ENCODE data around the gene PDLIM7.
"Not testable (repeated sequence)": the region's sequence is repeated elsewhere in the genome, so short reads cannot be mapped to it uniquely, and the experiment has no call there.

Gene PDLIM7

DNA sequence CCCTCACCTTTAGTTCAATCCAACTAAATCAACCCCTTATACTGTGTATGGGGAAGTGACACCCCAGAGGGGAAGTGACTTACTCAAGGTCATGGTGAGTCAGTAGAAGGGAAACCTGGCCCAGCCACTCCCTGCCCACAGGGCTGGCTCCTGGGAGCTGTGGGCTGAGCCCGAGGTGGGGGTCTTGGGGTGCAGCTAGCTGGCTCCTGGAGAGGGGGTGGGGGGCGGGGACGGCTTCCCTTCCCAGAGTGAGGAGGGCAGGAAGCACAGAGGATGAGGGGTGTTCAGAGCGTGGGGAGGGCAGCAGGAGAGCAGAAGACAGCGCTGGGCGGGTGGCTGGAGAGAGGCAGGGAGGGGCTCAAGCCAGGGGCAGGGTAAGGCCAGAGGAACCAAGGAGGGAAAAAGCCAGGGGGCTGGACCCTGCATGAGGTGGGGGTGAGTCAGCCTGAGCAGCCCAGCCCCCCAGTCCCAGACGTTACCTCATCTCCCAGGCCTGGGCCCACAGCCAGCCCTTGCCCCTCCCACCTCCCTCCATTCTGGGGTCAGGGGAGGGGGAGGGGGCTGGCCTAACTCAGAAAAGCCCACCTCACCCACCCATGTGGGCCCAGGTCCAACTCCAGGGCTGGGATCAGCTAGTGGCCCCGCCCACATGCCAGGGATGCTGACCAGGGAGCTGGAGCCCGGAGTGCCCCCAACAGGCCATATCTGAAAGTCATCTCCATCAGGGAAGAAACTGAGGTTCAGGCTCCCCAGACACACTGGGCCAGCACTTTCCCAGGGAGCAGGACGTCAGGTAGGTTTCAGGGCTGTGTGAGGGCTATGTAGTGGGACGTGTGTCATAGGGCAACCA is 2.8 kb downstream of the PDLIM7 start:
- H3K4me1 Mint-ChIP-seq (ENCODE audit: low read depth) = peaks cover 28% of the 10 kb centered on the region
- H3K36me3 Mint-ChIP-seq (ENCODE audit: low read depth) = peaks cover 18% of the 10 kb centered on the region
- H3K27me3 Mint-ChIP-seq (ENCODE audit: low read depth) = peaks cover 10% of the 10 kb centered on the region
- DNase-seq (ENCODE audit: low spot score) = peak; percentile 35
- H3K9me3 Mint-ChIP-seq = no peaks in the 10 kb centered on the region
- peak overlapping the region; percentile 26 for H3K4me3 Mint-ChIP-seq
- H3K27ac Mint-ChIP-seq = peak overlapping the region; percentile 77

DNA sequence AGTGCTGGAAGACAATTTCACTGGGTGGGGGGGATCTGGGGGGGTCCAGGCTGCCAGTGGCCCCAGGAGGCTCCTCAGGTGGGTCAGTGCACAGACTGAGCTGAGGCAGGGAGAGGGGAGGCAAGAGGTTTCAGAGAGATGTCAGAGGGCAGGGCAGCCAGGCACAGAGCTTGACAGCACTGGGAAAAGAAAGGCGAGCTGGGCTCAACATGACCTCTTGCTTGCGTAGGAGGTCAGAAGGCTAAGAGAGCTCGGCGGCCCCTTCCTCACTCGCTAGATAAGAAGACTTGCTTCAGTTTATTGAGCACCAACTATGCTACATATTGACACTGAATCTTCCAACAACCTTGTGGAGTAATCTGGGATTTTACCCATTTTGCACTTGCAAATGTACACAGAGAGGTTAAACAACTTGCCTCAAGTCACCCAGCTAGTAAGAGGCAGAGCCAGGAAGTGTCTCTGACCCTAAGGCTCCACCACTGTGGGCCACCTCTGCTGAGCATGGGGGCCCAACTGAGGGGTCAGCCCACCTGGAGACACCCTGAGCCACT is 3.5 kb downstream of the PDLIM7 start:
- Mint-ChIP-seq H3K9me3 (no peaks in the 10 kb centered on the region), H3K4me1 (ENCODE audit: low read depth) (peaks cover 28% of the 10 kb centered on the region), H3K27ac (peak overlapping the region; percentile 77), H3K36me3 (ENCODE audit: low read depth) (peaks cover 18% of the 10 kb centered on the region), H3K27me3 (ENCODE audit: low read depth) (peaks cover 8% of the 10 kb centered on the region), H3K4me3 (no peak overlapping the region)
- no peak for DNase-seq (ENCODE audit: low spot score)

DNA sequence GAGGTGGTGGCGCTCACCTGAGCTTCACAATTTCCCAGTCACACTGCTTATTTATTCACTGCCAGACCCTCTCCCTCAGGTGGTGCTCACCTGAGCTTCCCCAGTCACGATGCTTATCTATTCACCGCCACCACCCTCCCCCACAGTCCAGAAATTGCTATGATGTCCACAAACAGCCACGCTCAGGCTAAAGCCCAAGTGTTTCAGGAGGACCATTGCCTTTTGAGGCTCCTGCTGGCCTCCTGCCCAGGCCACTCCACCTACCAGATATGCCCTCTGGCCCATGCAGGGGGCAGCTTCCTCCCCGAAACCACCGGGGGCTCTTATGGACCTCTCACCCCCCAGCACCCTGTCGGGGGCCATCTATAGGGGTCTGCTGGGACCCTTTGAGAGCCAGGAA is 4.6 kb downstream of the PDLIM7 start:
- H3K9me3 Mint-ChIP-seq = no peaks in the 10 kb centered on the region
- no peak overlapping the region for H3K4me3 Mint-ChIP-seq
- peaks cover 18% of the 10 kb centered on the region for H3K36me3 Mint-ChIP-seq (ENCODE audit: low read depth)
- peaks cover 20% of the 10 kb centered on the region for H3K4me1 Mint-ChIP-seq (ENCODE audit: low read depth)
- DNase-seq (ENCODE audit: low spot score) = no peak
- no peaks in the 10 kb centered on the region for H3K27me3 Mint-ChIP-seq (ENCODE audit: low read depth)
- H3K27ac Mint-ChIP-seq = peak overlapping the region; percentile 16

DNA sequence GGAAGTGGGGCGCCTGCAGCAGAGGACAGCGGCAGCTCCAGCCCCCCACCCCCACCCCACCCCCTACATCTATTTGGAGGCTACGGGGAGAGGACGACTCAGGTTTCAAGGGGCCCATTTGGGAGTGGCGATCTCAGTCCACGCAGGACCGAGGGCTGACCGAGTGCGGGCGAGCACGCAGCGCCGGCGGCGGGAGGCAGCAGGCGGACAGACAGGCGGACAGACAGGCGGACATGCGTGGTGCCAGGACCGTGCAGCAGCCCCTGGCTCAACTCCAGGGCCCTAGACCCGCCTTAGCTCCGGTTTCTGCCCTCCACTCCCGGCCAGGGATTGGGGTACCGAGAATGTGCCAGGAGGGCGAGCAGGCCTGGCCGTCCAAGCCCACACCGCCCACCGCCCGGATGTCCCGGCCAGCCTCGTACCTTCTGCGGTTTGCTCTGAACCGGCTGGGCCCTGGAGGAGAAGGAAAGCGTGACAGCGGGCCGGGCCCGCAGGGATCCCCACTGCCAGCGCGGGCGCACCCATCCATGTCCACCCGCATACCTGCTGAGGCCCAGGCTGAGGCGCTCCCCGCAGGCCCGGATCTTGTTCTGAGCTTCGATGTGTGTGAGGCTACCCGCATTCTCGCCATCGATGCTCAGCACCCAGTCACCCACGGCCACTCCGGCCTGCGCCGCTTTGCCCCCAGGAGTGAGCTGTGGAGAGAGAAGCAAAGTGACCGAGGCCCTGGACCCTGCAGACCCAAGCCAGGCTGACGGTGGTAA is 5.2 kb downstream of the PDLIM7 start:
- Mint-ChIP-seq H3K4me1 (ENCODE audit: low read depth) (peaks cover 19% of the 10 kb centered on the region), H3K4me3 (no peak overlapping the region), H3K27ac (peak overlapping the region; percentile 16), H3K27me3 (ENCODE audit: low read depth) (no peaks in the 10 kb centered on the region), H3K9me3 (no peaks in the 10 kb centered on the region), H3K36me3 (ENCODE audit: low read depth) (peaks cover 21% of the 10 kb centered on the region)
- no peak for DNase-seq (ENCODE audit: low spot score)

DNA sequence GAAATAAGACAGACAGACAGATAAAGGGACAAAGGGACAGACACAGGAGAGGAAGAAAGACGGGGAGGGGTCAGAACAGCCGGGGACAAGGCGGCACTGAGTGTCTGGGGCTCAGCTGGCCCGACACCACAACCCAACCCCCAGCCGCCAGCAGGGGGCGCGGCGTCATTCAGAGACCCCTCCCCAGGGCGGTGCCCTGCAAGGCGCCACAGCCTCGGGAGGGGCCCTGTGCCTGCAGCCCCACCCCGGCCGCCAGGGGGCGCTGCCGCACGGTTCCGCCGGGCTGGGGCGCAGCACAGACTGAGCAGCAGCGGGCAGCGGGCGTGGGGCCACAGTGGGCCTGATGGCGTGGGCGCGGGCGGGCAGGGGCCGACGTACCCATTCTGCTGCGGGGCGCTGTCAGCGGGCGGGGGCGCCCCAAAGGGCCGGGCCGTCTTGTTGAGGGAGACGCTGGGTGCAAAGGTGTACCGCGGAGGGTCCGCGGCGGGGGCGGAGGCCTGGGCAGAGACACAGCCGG is 5.9 kb downstream of the PDLIM7 start:
- Mint-ChIP-seq H3K9me3 (no peaks in the 10 kb centered on the region), H3K27me3 (ENCODE audit: low read depth) (no peaks in the 10 kb centered on the region), H3K27ac (peak overlapping the region; percentile 20), H3K4me3 (no peak overlapping the region), H3K36me3 (ENCODE audit: low read depth) (peaks cover 22% of the 10 kb centered on the region), H3K4me1 (ENCODE audit: low read depth) (peaks cover 19% of the 10 kb centered on the region)
- no peak for DNase-seq (ENCODE audit: low spot score)

DNA sequence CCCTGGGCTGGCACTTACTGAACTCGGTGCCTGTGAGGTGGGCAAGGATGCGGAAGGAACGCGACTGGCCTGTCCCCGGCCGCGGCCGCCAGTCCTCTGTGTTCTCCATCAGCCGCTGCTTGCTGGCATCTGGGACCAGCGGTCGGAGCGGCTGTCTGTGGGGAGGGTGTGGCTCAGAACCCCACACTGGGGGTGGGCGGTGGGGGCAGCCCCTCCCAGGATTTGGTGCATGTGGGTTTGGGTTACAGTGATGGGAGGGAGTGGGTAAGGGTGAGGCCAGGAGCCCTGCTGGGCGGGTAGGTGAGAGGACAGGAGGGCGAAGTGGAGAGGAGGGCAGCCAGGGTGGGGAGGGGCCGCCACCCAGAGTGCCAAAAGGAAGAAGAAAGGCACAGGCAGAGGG is 6.4 kb downstream of the PDLIM7 start:
- Mint-ChIP-seq H3K27ac (peak overlapping the region; percentile 20), H3K4me1 (ENCODE audit: low read depth) (peaks cover 16% of the 10 kb centered on the region), H3K4me3 (no peak overlapping the region), H3K9me3 (no peaks in the 10 kb centered on the region), H3K36me3 (ENCODE audit: low read depth) (peaks cover 22% of the 10 kb centered on the region), H3K27me3 (ENCODE audit: low read depth) (no peaks in the 10 kb centered on the region)
- no peak for DNase-seq (ENCODE audit: low spot score)

DNA sequence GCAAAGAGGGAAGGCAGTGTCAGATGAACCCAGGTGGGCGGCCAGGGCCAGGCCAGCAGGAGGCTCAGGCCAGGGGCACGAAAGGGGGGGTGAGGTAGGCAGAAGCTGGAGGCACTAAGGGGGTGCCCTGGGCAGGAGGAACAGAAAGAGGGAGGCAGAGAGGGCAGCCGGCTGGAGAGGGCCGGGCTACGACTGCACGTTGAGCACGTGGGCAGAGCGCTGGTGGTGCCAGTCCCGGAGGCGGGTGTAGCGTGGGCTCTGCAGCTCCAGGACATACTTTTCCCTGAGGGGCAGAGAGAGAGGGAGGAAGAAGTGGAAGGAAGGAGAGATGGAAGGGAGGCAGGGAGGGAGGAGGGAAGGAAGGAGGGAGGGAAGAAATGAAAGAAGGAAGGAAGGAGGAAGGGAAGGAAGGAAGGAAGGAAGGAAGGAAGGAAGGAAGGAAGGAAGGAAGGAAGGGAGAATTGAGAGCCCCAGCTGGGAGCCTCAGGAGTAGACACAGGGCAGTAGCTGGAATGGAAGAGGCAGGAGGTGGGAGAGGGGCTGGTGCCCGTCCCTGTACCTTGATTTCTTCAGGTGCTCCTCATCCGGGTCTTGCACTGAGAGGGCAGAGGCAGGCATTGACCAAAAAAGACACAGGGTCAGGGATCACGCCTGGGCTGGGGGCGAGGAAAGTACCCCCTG is 7.0 kb downstream of the PDLIM7 start:
- peak overlapping the region; percentile 41 for H3K27ac Mint-ChIP-seq
- H3K27me3 Mint-ChIP-seq (ENCODE audit: low read depth) = no peaks in the 10 kb centered on the region
- peaks cover 12% of the 10 kb centered on the region for H3K4me1 Mint-ChIP-seq (ENCODE audit: low read depth)
- peaks cover 22% of the 10 kb centered on the region for H3K36me3 Mint-ChIP-seq (ENCODE audit: low read depth)
- no peak for DNase-seq (ENCODE audit: low spot score)
- no peak overlapping the region for H3K4me3 Mint-ChIP-seq
- H3K9me3 Mint-ChIP-seq = no peaks in the 10 kb centered on the region

DNA sequence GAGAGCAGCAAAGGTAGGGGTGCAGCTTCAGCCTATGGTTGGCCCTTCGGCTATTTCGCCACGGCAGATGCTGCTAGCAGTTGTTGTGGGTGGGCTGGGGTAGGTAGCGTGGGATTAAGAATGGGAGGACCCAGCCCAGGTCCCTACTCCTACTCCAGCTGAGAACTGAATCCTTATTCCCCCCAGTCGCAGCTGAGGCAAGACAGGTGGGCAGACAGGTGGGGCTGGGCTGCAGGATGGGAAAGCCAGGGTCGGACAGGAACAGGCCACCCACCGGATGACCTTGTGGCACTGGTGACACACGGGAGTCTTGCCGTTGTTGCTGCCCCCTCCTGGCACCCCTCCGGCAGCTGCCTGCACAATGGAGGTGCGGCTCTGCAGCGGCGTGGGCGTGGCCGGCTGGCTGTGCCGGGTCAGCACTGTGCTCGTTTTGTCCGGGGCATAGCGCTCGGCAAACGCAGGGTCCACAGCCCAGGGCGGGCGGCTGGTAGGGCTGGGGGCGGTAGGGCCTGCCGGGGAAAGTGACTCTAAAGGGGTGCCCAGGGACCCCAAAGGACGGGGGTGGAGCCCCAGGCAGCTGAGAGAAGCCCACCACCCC is 8.2 kb downstream of the PDLIM7 start:
- Mint-ChIP-seq H3K36me3 (ENCODE audit: low read depth) (peaks cover 26% of the 10 kb centered on the region), H3K27me3 (ENCODE audit: low read depth) (no peaks in the 10 kb centered on the region), H3K9me3 (no peaks in the 10 kb centered on the region), H3K4me1 (ENCODE audit: low read depth) (peaks cover 7% of the 10 kb centered on the region), H3K27ac (no peak overlapping the region), H3K4me3 (no peak overlapping the region)
- no peak for DNase-seq (ENCODE audit: low spot score)

DNA sequence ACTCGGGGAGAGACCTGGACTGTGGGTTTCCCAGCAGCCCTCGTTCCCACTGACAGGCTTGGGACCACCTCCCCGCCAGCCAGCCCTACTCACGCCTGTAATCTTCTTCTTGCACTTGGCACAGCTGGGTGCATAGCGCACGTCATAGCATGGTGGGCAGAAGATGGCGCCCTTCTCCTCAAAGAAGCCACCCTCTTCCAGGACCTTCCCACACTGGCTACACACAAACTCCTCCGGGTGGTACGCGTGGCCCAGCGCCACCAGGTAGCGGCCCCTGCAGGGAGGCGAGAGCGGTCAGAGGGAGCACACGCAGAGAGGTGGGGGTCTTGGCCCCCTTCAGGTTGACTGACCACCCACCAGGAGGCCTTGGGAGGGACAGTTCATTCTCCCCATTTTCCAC is 9.4 kb downstream of the PDLIM7 start:
- Mint-ChIP-seq H3K36me3 (ENCODE audit: low read depth) (peaks cover 26% of the 10 kb centered on the region), H3K4me3 (no peak overlapping the region), H3K27ac (no peak overlapping the region)

DNA sequence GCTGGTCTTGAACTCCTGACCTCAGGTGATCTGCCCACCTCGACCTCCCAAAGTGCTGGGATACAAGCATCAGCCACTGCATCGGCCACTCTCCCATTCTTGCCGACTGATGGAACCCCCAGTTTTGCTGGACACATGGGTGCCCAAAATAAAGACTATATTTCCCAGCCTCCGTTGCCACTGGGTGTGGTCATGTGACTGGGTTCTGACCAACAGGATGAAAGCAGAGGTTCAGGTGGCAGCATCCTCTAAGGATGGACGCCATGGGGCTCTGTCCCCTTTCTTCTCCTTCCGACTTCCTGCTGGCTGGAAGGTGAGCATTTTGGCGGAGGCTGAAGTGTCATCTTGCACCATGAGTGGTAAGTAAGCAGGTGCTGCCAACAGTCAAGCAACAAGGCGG is 10.3 kb downstream of the PDLIM7 start:
- no peak for DNase-seq (ENCODE audit: low spot score)
- Mint-ChIP-seq H3K9me3 (no peaks in the 10 kb centered on the region), H3K27ac (no peak overlapping the region), H3K4me1 (ENCODE audit: low read depth) (no peaks in the 10 kb centered on the region), H3K27me3 (ENCODE audit: low read depth) (no peaks in the 10 kb centered on the region), H3K36me3 (ENCODE audit: low read depth) (peaks cover 25% of the 10 kb centered on the region), H3K4me3 (no peak overlapping the region)

More for the DNA sequence above, 9.4 kb downstream of the PDLIM7 start:
- Mint-ChIP-seq H3K27me3 (ENCODE audit: low read depth) (no peaks in the 10 kb centered on the region), H3K9me3 (no peaks in the 10 kb centered on the region), H3K4me1 (ENCODE audit: low read depth) (peaks cover 2% of the 10 kb centered on the region)
- no peak for DNase-seq (ENCODE audit: low spot score)

DNA sequence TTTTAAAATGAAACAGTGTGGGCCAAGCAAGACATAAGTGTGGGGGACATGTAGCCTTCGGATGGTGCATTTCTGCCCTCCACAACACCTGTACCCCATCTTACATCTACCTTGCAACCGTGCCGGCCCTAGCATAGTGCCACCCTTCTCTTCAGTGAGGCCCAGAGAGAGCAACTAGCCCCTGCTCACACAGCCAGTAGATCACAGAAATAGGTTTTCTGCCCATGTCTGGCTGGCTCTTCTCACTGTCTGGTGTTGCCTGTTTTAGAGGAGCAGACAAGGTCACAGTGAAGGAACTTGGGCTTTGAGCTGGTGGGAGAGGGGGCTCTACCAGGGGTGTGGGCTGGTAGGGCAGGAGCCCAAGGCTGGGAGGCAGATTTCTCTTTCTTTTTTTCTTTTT is 11.1 kb downstream of the PDLIM7 start:
- Mint-ChIP-seq H3K4me1 (ENCODE audit: low read depth) (no peaks in the 10 kb centered on the region), H3K36me3 (ENCODE audit: low read depth) (peaks cover 24% of the 10 kb centered on the region), H3K4me3 (no peak overlapping the region), H3K9me3 (no peaks in the 10 kb centered on the region), H3K27me3 (ENCODE audit: low read depth) (no peaks in the 10 kb centered on the region), H3K27ac (no peak overlapping the region)
- DNase-seq (ENCODE audit: low spot score) = no peak

DNA sequence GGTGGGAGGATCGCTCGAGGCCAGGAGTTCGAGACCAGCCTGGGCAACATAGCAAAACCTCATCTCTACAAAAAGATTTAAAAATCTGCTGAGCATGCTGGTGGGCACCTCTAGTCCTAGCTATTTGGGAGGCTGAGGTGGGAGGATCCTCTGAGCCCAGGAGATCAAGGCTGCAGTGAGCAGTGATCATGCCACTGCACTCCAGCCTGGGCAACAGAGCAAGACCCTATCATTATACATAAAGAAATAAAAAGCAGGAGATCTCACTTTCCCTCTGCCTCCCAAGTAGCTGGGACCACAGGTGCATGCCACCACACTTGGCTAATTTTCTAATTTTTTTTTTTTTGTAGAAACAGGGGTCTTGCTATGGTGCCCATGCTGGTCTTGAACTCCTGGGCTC is 11.7 kb downstream of the PDLIM7 start:
- H3K4me3 Mint-ChIP-seq; H3K9me3 Mint-ChIP-seq; H3K4me1 Mint-ChIP-seq (ENCODE audit: low read depth); H3K27me3 Mint-ChIP-seq (ENCODE audit: low read depth); DNase-seq (ENCODE audit: low spot score); H3K27ac Mint-ChIP-seq: not testable (repeated sequence)
- H3K36me3 Mint-ChIP-seq (ENCODE audit: low read depth) = peaks cover 21% of the 10 kb centered on the region

DNA sequence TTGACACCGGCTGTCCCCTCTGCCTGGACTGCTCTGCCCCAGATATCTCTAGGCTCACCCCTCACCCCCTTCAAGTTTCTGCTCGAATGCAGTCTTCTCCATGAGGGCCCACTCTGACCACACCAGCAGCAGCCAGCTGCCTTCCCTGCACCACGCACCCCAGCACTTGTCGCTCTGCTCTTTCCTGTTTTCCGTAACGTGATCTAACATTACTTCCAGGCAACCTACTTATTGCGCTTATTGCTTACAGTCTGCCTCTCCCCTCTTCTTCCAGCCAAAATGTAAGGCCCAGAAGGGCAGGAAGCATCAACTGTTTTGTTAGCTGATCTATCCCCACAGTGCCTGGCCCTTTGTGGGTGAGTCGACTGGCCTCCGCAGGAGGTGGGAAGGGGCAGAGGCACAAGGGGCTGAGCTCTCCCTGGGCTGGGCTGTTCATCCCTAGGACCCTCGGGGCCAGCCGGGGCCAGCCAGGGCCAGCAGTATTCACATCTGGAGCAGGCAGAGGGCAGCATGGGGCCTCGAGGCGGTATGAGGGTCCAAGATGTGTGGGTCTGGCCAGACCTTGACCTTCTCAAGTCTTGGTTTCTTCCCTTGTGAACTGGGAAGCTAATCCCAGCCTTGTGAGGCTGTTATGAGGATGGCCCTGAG is 12.4 kb downstream of the PDLIM7 start:
- peaks cover 2% of the 10 kb centered on the region for H3K4me1 Mint-ChIP-seq (ENCODE audit: low read depth)
- H3K36me3 Mint-ChIP-seq (ENCODE audit: low read depth) = peaks cover 15% of the 10 kb centered on the region
- no peaks in the 10 kb centered on the region for H3K27me3 Mint-ChIP-seq (ENCODE audit: low read depth)
- no peak for DNase-seq (ENCODE audit: low spot score)
- H3K9me3 Mint-ChIP-seq = no peaks in the 10 kb centered on the region
- H3K27ac Mint-ChIP-seq = peak overlapping the region; percentile 16
- H3K4me3 Mint-ChIP-seq = no peak overlapping the region

Measured in T-helper 2 cell treated with Interferon-gamma antibody and Interleukin-4, amounts not matched to agents 5 μg/mL and 100 μg/mL, for 36 hours (primary cell).